ENCODE data around the gene HDAC9. TPM values are rescaled to one million over a fixed set of nuclear protein-coding genes. Genes with fewer than 3 reads are reported as not detected.
"Not testable (repeated sequence)": the region's sequence is repeated elsewhere in the genome, so short reads cannot be mapped to it uniquely, and the experiment has no call there.

Gene HDAC9
- total RNA-seq, 4 donors from 2014 or later = 3.4 to 7.2 (median 4.5) TPM

DNA sequence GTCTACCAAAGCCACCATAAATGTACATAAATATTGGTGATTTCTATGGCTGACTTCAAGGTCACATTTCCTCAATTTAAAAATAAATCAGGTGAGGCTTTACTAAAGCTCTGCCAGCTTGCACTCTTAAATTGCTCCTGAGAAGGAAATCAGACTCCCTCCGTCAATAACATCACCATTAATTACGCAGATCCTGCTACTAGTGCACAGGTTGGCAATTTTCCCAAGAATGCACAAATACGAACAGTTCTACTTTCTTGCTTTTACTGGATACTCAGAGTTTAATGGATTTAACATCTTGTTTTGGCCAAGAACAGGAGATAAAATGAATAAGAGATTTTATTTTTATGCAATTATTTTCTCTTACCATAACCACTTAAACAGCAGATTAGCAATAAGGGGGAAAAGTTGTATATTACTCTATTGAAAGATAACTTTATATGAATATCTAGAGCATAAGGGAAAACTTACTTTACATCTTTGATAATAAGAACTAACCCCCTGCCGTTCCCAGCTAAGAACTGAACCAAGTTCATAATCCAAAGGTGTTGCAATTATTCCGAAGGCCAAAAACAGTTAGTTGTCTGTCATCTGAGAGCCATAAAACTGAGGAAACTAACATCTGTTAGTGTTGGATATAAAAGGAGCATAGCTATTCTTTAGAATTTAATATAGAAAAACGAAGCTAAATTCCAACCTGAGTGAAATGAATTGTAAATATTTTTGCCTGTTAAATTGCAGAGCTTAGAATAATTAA, 481.3 kb downstream of the HDAC9 start:
- Histone ChIP-seq H3K27me3 (no peaks in the 10 kb centered on the region), H3K4me1 (peaks cover 18% of the 10 kb centered on the region)

DNA sequence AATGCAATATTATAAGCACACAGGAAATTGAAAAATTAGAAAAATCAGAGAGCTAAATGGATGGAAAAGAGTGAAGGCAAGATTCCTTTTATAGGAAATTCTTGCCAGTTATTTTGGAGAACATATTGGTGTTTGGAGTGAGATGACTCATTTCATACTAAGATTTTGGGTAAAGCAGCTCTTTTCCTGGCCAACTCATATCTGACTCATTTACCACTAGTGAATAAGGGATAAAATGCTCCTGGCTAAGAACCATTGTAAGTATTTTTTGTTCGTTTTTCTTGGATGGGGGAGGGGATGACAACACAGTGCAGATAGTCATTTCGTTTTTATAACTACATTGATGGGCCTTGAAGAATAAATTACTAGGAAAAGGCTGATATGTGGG, 482.6 kb downstream of the HDAC9 start:
- Histone ChIP-seq H3K4me1 (peaks cover 18% of the 10 kb centered on the region), H3K27ac (peak overlapping the region; percentile 42), H3K4me3 (no peak overlapping the region), H3K27me3 (no peaks in the 10 kb centered on the region), H3K36me3 (no peaks in the 10 kb centered on the region), H3K9me3 (no peaks in the 10 kb centered on the region)
- 14% methylated on average over 2 of the region's 2 CpGs for WGBS
- no peak for DNase-seq (ENCODE audit: low spot score in 2 of 2)
- no peak for TF ChIP-seq EP300 (IDR thresholded peaks at IDR 0.05)
- TF ChIP-seq POLR2AphosphoS5 (IDR thresholded peaks at IDR 0.05) = no peak
- TF ChIP-seq CTCF (IDR thresholded peaks at IDR 0.05) = no peak
- no peak for TF ChIP-seq POLR2A (IDR thresholded peaks at IDR 0.05)

More for the DNA sequence above, 481.3 kb downstream of the HDAC9 start:
- Histone ChIP-seq H3K9me3 (no peaks in the 10 kb centered on the region), H3K27ac (peak overlapping the region; percentile 42), H3K36me3 (no peaks in the 10 kb centered on the region), H3K4me3 (no peak overlapping the region)
- WGBS = 41% methylated on average over 6 of the region's 6 CpGs
- TF ChIP-seq EP300 (IDR thresholded peaks at IDR 0.05) (no peak), CTCF (IDR thresholded peaks at IDR 0.05) (no peak), POLR2A (IDR thresholded peaks at IDR 0.05) (no peak), POLR2AphosphoS5 (IDR thresholded peaks at IDR 0.05) (no peak)
- no peak for DNase-seq (ENCODE audit: low spot score in 2 of 2)

DNA sequence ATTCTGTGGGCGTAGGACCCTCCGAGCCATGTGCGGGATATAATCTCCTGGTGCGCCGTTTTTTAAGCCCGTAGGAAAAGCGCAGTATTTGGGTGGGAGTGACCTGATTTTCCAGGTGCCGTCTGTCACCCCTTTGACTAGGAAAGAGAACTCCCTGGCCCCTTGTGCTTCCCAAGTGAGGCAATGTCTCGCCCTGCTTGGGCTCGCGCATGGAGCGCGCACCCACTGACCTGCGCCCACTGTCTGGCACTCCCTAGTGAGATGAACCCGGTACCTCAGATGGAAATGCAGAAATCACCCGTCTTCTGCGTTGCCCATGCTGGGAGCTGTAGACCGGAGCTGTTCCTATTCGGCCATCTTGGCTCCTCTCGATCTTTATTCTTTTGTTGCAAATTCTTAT, 495.2 kb downstream of the HDAC9 start:
- WGBS = 94% methylated on average over 20 of the region's 20 CpGs
- DNase-seq (ENCODE audit: low spot score in 2 of 2); H3K27me3 ChIP-seq: not testable (repeated sequence)

GRCh38 chr7:18993933-18994668, 498.6 kb downstream of the HDAC9 start:
- H3K36me3 ChIP-seq = no peaks in the 10 kb centered on the region
- WGBS = 81% methylated on average over 3 of the region's 3 CpGs
- H3K27me3 ChIP-seq = no peaks in the 10 kb centered on the region
- no peak for TF ChIP-seq EP300 (IDR thresholded peaks at IDR 0.05)
- TF ChIP-seq POLR2A (IDR thresholded peaks at IDR 0.05) = no peak
- TF ChIP-seq POLR2AphosphoS5 (IDR thresholded peaks at IDR 0.05) = no peak
- TF ChIP-seq CTCF (IDR thresholded peaks at IDR 0.05) = no peak
- no peak overlapping the region for H3K27ac ChIP-seq
- no peaks in the 10 kb centered on the region for H3K9me3 ChIP-seq
- H3K4me1 ChIP-seq = peaks cover 2% of the 10 kb centered on the region
- no peak for DNase-seq (ENCODE audit: low spot score in 2 of 2)
- H3K4me3 ChIP-seq = no peak overlapping the region

More for the DNA sequence above, 495.2 kb downstream of the HDAC9 start:
- not testable (repeated sequence) for H3K4me1 ChIP-seq, H3K9me3 ChIP-seq, H3K36me3 ChIP-seq, H3K4me3 ChIP-seq, H3K27ac ChIP-seq

DNA sequence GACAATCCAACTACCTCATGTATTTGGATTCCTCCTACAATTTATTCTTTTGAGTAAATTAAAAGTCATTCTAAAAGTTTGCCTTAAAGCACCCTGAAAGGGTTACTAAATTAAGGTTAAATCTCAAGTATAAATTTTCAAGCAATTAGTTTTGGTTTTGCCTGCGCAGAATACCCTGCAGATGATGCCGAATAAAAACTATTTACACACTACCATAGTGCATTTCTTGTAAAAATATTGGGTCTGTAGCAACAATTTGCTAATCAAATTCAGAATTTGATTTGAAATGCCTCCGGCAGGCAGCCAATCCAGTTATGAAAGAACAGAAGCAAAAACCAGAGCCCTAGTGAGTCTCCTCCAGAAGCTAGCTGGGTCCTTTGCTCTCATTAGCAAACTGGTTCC, 499.7 kb downstream of the HDAC9 start:
- Histone ChIP-seq H3K4me1 (peaks cover 2% of the 10 kb centered on the region), H3K27ac (no peak overlapping the region), H3K9me3 (no peaks in the 10 kb centered on the region), H3K36me3 (no peaks in the 10 kb centered on the region), H3K4me3 (no peak overlapping the region), H3K27me3 (no peaks in the 10 kb centered on the region)
- peak in 1 of 2 donors; percentile 64 for DNase-seq (ENCODE audit: low spot score in 2 of 2)
- TF ChIP-seq POLR2A (IDR thresholded peaks at IDR 0.05) (no peak), POLR2AphosphoS5 (IDR thresholded peaks at IDR 0.05) (no peak), EP300 (IDR thresholded peaks at IDR 0.05) (no peak), CTCF (IDR thresholded peaks at IDR 0.05) (no peak)
- 54% methylated on average over 3 of the region's 3 CpGs for WGBS
